ENCODE measurements around the gene HSPB1.
"Not testable (repeated sequence)": the region's sequence is repeated elsewhere in the genome, so short reads cannot be mapped to it uniquely, and the experiment has no call there.

The HSPB1 gene

DNA sequence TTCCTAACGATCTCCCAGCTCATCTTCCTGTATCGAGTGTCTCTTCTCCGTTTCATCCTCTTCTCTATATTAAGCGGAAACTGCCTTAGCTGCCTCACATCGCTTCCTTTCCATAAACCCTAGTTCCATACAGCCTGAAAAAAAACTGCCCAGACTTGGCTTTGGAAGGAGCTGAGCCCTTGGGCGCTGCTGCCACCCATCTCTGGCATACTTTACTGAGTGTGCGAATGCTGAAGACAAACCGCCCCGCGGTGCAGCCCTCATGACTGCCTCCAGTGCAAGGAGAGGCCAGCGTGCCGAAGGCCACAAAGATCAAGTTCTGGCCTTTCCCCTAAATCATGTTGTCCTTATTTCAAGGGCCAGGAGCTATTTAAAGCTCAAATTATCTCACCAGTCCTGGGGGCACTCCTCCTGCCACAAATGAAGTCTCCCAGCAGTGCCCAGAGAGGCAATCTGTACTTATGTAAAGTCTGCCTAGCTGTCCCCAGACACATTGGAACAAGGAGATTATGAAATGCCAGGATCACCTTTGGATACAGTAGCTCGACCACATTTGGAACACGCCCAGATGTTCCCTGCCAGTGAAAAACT is 31.1 kb downstream of the HSPB1 start:
- DNase-seq (ENCODE audit: low read depth in 2 of 2), result no peak

DNA sequence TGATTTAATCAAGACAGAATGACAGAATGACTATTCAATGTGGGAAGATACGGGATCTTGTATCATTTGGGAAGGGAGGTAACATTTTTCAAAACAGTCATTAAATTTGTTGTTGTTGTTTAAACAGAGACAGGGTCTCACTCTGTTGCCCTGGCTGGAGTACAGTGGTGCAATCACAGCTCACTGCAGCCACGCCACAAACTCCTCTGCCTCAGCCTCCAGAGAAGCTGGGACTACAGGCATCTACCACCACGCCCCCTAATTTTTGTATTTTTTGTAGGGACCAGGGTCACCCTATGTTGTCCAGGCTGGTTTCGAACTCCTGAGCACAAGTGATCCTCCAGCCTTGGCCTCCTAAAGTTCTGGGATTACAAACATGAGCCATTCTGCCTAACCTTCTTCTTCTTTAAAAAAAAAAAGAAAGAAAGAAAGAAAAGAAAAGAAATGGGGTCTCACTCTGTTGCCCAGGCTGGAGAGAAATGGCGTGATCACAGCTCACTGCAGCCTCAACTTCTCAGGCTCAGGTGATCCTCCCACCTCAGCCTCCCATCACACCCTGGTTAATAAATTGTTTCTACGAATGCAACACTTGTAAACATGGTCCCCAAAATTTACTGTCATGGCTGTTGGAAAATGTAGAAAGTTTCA is 32.0 kb downstream of the HSPB1 start:
- DNase-seq (ENCODE audit: low read depth in 2 of 2), result no peak

DNA sequence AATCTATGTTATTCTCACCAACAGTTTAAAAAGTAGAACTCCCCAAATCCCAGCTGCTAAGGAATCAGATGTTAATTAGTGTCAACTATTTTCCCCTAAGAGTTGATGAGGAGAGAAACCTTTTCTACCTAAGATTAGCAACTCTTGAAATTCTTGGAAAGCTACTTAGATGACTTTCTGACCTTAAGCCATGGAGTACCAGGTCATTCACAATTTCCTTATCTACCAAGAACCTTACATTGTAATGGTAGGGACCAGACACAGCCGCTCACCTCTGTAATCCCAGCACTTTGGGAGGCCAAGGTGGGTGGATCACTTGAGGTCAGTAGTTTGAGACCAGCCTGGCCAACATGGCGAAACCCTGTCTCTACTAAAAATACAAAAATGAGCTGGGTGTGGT is 32.9 kb downstream of the HSPB1 start:
- DNase-seq (ENCODE audit: low read depth in 2 of 2), result not testable (repeated sequence)

DNA sequence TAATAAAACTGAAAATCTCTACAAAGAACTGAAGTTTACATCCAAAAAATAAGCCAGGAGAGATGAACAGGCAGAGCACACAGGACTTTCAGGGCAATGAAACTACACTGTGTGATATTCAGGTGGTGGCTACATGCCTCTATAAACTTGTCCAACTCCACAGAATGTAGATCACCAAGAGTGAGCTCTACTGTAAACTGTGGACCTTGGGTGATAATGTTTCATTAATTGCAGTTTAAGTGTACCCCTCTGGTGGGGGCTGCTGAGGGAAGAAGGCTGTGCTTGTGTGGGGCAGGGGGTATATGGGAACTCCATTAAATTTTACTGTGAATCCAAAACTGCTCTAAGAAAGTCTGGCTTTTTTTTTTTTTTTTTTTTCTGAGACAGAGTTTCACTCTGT is 33.6 kb downstream of the HSPB1 start:
- DNase-seq (ENCODE audit: low read depth in 2 of 2), result no peak

DNA sequence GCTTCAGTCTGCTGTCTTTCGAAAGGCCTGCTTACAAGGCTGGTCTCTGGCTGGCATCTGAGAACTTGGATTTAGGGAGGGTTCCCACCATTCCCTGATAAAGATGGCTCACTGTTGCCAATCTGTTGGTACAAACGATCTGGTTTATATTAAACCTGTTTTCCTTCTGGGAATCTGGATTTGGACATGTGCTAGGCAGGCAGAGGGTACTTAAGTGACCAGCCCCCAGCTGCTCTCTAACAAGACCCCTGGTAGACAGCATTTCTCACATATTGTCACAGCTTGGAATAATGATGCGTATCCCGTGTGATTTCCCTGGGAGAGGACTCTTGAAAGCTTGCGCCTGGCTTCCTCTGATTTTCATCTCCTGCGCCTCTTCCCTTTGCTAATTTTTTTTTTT is 34.7 kb downstream of the HSPB1 start:
- DNase-seq (ENCODE audit: low read depth in 2 of 2), result no peak

DNA sequence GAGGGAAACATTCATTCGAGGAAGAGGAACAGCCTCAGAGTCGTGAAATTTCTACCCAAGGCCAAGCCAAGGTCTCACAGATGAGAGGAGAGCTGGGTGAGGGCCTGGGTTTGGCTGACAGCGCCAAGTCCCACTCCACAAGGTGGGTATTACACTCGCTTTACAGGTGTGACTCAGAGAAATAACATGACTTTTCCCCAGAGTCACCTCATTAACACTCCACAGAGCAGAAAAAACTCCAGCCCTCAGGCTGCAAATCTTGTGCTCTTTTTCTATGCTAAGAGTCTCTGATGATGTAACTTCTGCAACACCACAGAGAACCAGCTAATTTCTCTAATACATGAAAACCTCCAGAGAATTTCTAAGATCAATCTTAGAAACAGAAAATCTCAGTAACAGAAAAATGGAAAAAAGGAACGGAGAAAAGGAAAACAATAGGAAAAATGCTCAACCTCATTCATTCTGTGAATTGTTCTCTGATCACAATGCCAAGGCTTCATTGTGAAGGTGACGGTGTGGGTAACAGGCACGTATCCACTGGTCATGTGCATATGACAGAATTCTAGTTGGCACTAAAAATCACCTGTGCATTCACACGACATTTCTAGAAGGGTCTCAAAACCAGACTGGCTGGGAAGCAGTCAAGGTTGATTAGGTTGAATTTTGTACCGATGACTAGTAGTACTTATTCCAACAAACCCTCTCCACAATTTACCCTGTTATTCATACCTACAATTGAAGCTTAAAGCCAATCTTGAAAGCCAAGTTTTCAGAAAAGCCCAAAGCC is 36.0 kb downstream of the HSPB1 start:
- no peak for DNase-seq (ENCODE audit: low read depth in 2 of 2)

DNA sequence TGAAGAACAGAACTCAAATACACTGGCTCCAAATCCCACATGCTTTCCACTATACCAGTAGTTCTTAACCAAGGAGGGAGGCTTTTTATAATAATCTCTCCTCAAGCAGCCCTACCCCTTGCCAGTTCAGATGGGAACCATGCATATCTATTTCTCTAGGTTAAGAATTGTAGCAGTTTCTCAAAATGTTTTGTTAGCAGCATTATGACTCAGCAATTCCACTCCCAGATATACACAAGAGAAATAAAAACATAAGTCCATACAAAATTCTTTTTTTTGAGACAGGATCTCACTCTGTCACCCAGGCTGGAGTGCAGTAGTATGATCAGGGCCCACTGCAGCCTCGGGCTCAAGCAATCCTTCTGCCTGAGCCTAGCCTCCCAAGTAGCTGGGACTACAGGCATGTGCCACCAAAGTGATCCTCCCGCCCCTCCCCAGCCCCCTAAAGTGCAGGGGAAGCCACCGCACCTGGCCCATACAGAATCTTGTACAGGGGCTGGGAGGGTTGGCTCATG is 38.2 kb downstream of the HSPB1 start:
- DNase-seq (ENCODE audit: low read depth in 2 of 2), result no peak

DNA sequence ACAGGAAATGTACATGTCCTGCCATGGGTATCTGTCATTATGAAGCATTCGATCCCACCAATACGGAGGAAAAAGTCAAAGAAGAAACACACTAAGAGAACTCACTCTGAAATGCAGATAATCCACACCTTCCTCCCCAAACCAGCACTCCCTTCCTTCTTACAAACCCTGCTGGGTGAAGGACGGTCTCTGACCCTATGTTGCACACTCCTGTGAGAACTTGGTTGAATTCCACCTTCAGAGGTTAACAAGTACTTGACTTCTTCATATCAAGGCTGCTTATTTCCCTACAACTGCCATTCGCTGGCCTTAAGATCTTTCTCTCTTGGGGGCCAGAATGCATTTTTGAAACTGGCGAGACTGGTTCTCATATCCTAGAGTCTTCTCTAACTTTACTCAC is 39.7 kb downstream of the HSPB1 start:
- DNase-seq (ENCODE audit: low read depth in 2 of 2), result no peak

DNA sequence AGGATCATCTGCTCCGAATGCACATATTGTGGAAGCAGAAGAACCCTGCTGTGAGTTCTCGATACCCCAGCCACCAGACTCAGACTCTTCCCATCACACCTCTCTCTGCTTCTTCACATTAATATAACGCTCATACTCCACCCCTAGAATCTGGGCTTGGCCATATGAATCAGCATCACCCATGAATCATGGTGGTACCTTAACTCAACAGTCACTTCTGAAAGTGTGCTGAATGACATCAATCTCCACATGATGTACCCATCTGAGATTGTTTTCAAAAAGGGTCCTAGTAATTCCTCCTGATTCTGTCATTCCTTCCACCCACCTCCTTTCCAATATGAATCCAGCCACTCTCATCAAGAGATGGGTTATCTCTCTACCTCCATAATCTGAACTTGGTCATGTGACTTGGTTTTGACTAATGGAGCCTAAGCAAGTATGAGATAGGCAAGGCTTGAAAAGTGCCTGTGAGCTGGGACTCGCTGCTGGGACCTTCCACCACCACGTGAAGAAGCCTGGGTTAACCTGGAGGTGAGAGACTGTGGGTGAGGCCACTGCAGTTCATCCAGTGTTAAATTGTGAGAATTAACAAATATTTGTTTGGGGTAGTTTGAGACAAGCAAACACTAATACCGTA is 40.9 kb downstream of the HSPB1 start:
- no peak for DNase-seq (ENCODE audit: low read depth in 2 of 2)

DNA sequence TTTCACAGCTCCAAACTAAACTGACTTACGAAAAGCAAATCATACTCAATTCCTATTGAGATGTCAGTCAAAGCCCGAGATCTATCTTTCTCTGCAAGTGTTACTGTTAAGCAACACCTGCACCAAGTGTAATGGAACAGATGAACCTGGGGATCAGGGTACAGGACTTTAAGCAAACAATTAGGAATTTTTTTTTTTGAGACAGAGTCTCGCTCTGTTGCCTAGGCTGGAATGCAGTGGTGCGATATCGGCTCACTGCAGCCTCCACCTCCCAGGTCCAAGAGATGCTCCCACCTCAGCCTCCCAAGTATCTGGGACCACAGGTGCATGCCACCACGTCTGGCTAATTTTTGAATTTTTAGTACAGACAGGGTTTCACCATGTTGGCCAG is 41.5 kb downstream of the HSPB1 start:
- no peak for DNase-seq (ENCODE audit: low read depth in 2 of 2)

DNA sequence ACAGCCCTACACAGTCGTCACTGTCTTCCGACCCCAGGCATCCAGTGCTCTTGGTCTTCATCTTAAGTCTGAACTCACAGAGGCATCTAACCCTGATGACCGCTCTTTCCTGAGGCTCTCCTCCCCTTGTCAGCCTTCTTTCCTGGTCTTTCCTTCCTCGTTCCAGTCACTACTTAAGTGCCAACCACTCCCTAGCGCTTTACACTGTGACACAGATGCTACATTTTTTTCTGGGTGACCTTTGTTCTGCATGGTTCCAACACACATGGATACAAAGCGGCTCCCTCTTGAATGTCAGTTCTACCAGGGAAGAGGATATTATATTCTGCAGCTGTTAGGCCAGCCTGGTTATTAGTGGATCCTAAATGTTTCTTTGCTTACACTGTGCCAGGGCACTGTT is 43.6 kb downstream of the HSPB1 start:
- DNase-seq (ENCODE audit: low read depth in 2 of 2), result no peak

DNA sequence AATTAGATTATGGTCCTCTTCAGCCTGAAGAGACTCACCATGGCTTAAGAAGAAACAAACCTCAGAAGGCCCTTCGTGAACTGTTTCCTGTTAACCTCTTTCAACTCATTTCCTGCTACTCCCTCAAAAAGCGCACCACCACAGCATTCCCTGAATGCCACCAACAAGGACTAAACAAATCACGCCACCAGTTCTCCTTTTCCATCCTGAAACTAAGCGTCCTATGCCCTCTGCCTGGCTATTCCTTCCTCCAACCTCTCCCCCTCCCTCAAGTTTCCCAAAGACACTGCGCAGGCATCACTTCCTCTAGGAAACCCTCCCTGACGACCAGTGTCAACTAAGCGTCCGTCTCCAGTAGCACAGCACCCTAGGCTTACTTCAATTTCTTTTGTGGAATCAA is 44.3 kb downstream of the HSPB1 start:
- DNase-seq (ENCODE audit: low read depth in 2 of 2), result no peak

DNA sequence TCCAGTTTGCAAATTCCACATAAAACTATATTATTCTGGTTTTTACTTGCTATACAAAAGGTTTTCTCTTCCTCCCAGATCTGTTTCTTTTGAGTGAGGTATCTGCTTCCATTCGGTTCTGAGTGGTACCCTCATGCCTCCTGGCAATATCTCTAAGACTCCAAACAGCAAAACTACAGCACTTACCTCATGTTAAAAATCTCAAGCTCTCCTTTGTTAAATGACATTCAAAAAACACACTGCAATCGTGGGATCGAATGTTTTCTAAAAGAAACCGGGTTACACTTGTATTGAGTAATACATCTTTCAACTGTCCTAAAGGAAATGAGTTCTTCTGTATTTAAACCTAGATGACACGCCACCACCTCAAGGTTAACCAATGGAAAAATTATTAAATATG is 45.2 kb downstream of the HSPB1 start:
- DNase-seq (ENCODE audit: low read depth in 2 of 2), result no peak

DNA sequence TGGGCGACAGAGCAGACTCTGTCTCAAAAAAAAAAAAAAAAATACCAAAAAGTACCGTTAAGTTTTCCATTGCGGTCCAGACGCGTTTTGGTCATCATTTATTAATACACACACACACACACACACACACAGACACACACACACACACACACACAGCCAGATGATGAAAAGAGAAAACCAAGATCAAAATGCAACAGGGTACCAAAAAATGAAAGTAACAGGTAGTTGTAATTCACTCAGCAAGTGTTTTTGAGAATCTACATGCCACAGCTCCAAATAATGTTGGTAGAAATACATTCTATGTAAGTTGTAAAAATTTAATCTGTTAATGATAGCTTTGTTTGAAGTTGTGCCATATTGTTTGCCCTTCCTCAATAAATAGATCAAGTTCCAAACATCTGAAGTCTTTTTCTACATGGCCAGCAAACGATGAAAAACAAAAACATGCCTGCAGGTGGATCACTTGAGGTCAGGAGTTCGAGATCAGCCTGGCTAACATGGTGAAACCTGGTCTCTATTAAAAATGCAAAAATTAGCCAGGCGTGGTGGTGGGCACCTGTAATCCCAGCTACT is 46.9 kb downstream of the HSPB1 start:
- DNase-seq (ENCODE audit: low read depth in 2 of 2), result no peak

DNA sequence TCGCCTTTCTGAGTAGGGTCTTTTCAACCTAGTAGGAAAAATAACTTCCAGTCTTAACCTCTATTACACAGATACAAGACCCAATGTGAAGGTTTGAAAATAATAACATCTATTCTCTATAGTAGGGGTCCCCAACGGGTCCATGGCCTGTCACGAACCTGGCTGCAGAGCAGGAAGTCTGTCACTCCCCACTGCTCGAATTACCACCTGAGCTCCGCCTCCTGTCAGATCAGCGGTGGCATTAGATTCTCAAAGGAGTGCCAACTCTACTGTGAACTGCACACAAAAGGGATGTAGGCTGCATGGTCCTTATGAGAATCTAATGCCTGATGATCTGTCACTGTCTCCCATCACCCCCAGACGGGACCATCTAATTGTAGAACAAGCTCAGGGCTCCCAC is 48.9 kb downstream of the HSPB1 start:
- DNase-seq (ENCODE audit: low read depth in 2 of 2), result no peak

DNA sequence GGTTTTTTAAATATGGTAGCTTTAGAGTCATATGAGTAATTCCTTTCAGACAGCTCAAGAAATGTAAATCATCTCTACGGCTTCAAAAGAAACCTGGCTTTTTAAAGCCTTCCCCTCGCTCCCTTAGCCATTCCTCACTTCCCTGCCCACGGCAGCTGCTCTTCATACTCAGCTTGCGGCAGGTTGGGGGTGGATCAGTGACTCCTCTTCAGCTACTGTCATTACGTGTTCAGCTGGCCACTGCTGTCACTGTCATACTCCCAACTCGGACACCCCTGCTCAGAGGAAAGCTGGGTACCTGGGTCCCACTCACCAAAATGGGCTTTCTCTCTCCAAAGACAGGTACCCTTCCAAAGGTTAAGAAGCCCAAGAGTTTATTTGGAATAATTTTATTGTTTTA is 49.7 kb downstream of the HSPB1 start:
- no peak for DNase-seq (ENCODE audit: low read depth in 2 of 2)

DNA sequence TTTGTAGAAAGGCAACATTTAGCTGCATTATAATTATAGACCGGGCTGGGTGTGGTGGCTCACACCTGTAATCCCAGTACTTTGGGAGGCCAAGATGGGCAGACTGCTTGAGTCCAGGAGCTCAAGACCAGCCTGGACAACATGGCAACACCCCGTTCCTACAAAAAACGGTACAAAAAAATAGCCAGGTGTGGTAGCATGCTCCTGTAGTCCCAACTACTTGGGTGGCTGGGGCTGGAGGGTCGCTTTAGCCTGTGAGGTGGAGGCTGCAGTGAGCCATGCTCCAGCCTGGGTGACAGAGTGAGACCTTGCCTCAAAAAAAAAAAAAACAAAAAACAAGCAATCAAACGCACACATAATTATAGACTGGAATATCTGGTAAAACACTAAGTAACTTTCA is 51.3 kb downstream of the HSPB1 start:
- no peak for DNase-seq (ENCODE audit: low read depth in 2 of 2)

Measured in fibroblast of skin of left quadriceps (primary cell).